Measurements from ENCODE around the gene KDELR3. TPM values are rescaled to one million over a fixed set of nuclear protein-coding genes. Genes with fewer than 3 reads are reported as not detected.

KDELR3 gene
- total RNA-seq, 4 donors from 2014 or later = 5.6 to 12.5 (median 8.7) TPM; not detected in 1

- WGBS, 2 donors (ENCODE audit: low coverage in 1 of 2) = 67 to 100% methylated on average over 1 to 2 of the region's 2 CpGs
- Histone ChIP-seq H3K4me3 (no peak overlapping the region), H3K27ac (no peak overlapping the region), H3K36me3 (no peaks in the 10 kb centered on the region), H3K9me3 (no peaks in the 10 kb centered on the region), H3K4me1 (peaks cover 0 to 8% (median 4%) of the 10 kb centered on the region in 4 donors), H3K27me3 (no peaks in the 10 kb centered on the region)
- no peak for TF ChIP-seq POLR2AphosphoS5 (IDR thresholded peaks at IDR 0.05)
- TF ChIP-seq CTCF (IDR thresholded peaks at IDR 0.05) = no peak
- TF ChIP-seq POLR2A (IDR thresholded peaks at IDR 0.05) = no peak
- TF ChIP-seq EP300 (IDR thresholded peaks at IDR 0.05; ENCODE audit: low read depth) = no peak
- intact Hi-C loops (cut with DNase I; ENCODE audit: low total_unique reads) = no loop called here
- in situ Hi-C loops (cut with MboI; ENCODE audit: low pct_ligation_motif_present in 1 of 4, low pct_unique_long_range_greater_than_20kb in 1 of 4, low sequenced_read_pairs in 3 of 4) = no loop called here
- DNase-seq = no peak
These were observed 39.2 kb upstream of the KDELR3 start for GRCh38 chr22:38428714-38429113.

GRCh38 chr22:38429499-38430068, 38.3 kb upstream of the KDELR3 start:
- H3K4me3 ChIP-seq = no peak overlapping the region
- TF ChIP-seq POLR2AphosphoS5 (IDR thresholded peaks at IDR 0.05) (no peak), CTCF (IDR thresholded peaks at IDR 0.05) (no peak), POLR2A (IDR thresholded peaks at IDR 0.05) (no peak), EP300 (IDR thresholded peaks at IDR 0.05; ENCODE audit: low read depth) (no peak)
- in situ Hi-C loops (cut with MboI; ENCODE audit: low pct_ligation_motif_present in 1 of 4, low pct_unique_long_range_greater_than_20kb in 1 of 4, low sequenced_read_pairs in 3 of 4) = no loop called here
- no peaks in the 10 kb centered on the region for H3K9me3 ChIP-seq
- no peak for DNase-seq
- peaks cover 0 to under 1% (median 0%) of the 10 kb centered on the region in 4 donors for H3K4me1 ChIP-seq
- H3K36me3 ChIP-seq = no peaks in the 10 kb centered on the region
- 50 to 53% methylated on average over 9 to 16 of the region's 16 CpGs for WGBS, 2 donors (ENCODE audit: low coverage in 1 of 2)
- H3K27me3 ChIP-seq = no peaks in the 10 kb centered on the region
- no peak overlapping the region for H3K27ac ChIP-seq
- intact Hi-C loops (cut with DNase I; ENCODE audit: low total_unique reads) = no loop called here

GRCh38 chr22:38431266-38432010, 36.5 kb upstream of the KDELR3 start:
- TF ChIP-seq POLR2AphosphoS5 (IDR thresholded peaks at IDR 0.05) = no peak
- TF ChIP-seq CTCF (IDR thresholded peaks at IDR 0.05) = no peak
- TF ChIP-seq POLR2A (IDR thresholded peaks at IDR 0.05) = no peak
- no peak for TF ChIP-seq EP300 (IDR thresholded peaks at IDR 0.05; ENCODE audit: low read depth)
- H3K9me3 ChIP-seq = no peaks in the 10 kb centered on the region
- no peaks in the 10 kb centered on the region for H3K36me3 ChIP-seq
- H3K4me3 ChIP-seq = no peak overlapping the region
- DNase-seq = no peak
- H3K27ac ChIP-seq = no peak overlapping the region
- 86 to 93% methylated on average over 4 to 12 of the region's 12 CpGs for WGBS, 2 donors (ENCODE audit: low coverage in 1 of 2)
- intact Hi-C loops (cut with DNase I; ENCODE audit: low total_unique reads) = no loop called here
- in situ Hi-C loops (cut with MboI; ENCODE audit: low pct_ligation_motif_present in 1 of 4, low pct_unique_long_range_greater_than_20kb in 1 of 4, low sequenced_read_pairs in 3 of 4) = no loop called here
- H3K27me3 ChIP-seq = no peaks in the 10 kb centered on the region
- no peaks in the 10 kb centered on the region for H3K4me1 ChIP-seq

GRCh38 chr22:38432264-38432663, 35.6 kb upstream of the KDELR3 start:
- DNase-seq = no peak
- intact Hi-C loops (cut with DNase I; ENCODE audit: low total_unique reads) = no loop called here
- Histone ChIP-seq H3K4me3 (no peak overlapping the region), H3K27ac (no peak overlapping the region), H3K27me3 (no peaks in the 10 kb centered on the region), H3K9me3 (no peaks in the 10 kb centered on the region), H3K4me1 (no peaks in the 10 kb centered on the region), H3K36me3 (no peaks in the 10 kb centered on the region)
- 100% methylated on average over 1 of the region's 1 CpG; no CpG with 5 or more reads in 1 of the 2 donors for WGBS, 2 donors (ENCODE audit: low coverage in 1 of 2)
- in situ Hi-C loops (cut with MboI; ENCODE audit: low pct_ligation_motif_present in 1 of 4, low pct_unique_long_range_greater_than_20kb in 1 of 4, low sequenced_read_pairs in 3 of 4) = no loop called here
- TF ChIP-seq CTCF (IDR thresholded peaks at IDR 0.05) = no peak
- TF ChIP-seq POLR2A (IDR thresholded peaks at IDR 0.05) = no peak
- TF ChIP-seq EP300 (IDR thresholded peaks at IDR 0.05; ENCODE audit: low read depth) = no peak
- no peak for TF ChIP-seq POLR2AphosphoS5 (IDR thresholded peaks at IDR 0.05)
